AG09309 (cell line): Measurements from ENCODE around the gene IL19.

Experiments
- DNase-seq: peaks from one replicate; pipeline ENCODE4 v3.0.0-alpha.2; 2010; ENCODE audit warnings: low read depth
- H3K4me3 ChIP-seq: 2 replicates; pipeline ENCODE4 v1.5.1; 2011; ENCODE audit warnings: mild to moderate bottlenecking, low read depth, low read length, moderate library complexity; ENCODE audit not compliant: control insufficient read depth
- CTCF ChIP-seq: IDR thresholded peaks from 2 replicates; pipeline ENCODE4 v1.5.1; 2011; ENCODE audit warnings: mild to moderate bottlenecking, low read depth, low read length, inconsistent platforms; ENCODE audit not compliant: insufficient read depth, control insufficient read depth; ENCODE audit errors: missing control alignments

IL19 gene

DNA sequence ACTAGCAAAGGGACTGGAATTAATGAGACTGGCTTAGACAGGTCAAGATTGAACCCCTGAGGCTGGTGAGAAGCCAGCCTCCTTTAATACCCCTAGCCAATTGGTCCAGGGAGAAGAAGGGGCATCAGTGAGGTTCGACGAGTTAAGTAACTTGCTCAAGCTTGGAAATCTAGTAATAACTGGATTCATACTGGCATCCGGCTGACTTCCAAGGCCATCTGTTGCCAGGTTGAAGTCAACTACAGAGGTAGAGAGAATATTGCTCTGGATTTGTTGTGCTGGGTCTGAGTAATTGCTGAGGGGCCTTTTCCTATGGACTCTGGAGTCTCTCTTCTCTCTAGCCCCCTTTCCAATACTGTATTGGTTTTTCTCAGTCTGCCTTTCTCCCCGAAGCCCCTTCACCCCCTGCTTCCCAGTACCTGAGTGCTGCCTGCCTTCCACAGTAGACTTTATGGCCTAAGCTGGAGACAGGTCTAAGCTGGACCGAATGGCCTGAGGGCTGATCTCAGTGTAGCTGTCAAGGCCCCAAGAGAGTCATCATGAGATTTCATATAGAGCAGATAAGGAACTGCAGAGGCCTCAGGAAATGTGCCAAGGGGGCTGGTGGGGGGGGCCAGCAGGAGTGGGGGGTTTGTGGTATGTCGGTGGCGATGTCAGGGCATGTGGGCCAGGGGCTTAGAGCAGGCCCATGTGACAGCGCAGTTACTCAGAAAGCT lies 42.4 kb upstream of the IL19 start:
- DNase-seq = no peak
- TF ChIP-seq CTCF = no peak
- H3K4me3 ChIP-seq = no peak overlapping the region

- TF ChIP-seq CTCF = no peak
- no peak for DNase-seq
- no peak overlapping the region for H3K4me3 ChIP-seq
Observed at GRCh38 chr1:206728697-206728987, 41.9 kb upstream of the IL19 start.

GRCh38 chr1:206729050-206729449 lies 41.5 kb upstream of the IL19 start:
- TF ChIP-seq CTCF = no peak
- H3K4me3 ChIP-seq = no peak overlapping the region
- DNase-seq = no peak

- no peak overlapping the region for H3K4me3 ChIP-seq
- no peak for TF ChIP-seq CTCF
- DNase-seq = no peak
Observed at GRCh38 chr1:206729507-206729906, 41.1 kb upstream of the IL19 start.

DNA sequence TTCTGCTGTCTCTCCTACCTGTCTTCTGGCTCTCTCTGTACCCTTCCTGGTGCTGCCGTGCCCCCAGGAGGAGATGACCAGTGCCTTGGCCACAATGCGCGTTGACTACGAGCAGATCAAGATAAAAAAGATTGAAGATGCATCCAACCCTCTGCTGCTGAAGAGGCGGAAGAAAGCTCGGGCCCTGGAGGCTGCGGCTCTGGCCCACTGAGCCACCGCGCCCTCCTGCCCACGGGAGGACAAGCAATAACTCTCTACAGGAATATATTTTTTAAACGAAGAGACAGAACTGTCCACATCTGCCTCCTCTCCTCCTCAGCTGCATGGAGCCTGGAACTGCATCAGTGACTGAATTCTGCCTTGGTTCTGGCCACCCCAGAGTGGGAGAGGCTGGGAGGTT lies 38.1 kb upstream of the IL19 start:
- no peak for TF ChIP-seq CTCF
- no peak for DNase-seq
- no peak overlapping the region for H3K4me3 ChIP-seq

DNA sequence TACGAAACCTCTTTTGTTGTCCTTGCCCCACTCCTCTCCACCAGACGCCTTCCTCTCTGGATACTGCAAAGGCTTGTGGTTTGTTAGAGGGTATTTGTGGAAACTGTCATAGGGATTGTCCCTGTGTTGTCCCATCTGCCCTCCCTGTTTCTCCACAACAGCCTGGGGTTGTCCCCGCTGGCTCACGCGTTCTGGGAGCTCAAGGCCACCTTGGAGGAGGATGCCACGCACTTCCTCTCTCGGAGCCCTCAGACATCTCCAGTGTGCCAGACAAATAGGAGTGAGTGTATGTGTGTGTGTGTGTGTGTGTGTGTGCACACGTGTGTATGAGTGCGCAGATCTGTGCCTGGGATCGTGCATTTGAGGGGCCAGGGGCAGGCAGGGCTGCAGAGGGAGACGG lies 37.6 kb upstream of the IL19 start:
- no peak overlapping the region for H3K4me3 ChIP-seq
- DNase-seq = no peak
- TF ChIP-seq CTCF = no peak
